Nasal cavity respiratory epithelium epithelial cell of viscerocranial mucosa (primary cell): ENCODE results near the gene CTIF. TPM values are rescaled to one million over a fixed set of nuclear protein-coding genes. Genes with fewer than 3 reads are reported as not detected.

Source experiments
- total RNA-seq: library from RNA; depleted of rRNA; stranded (reverse); fragments of >200 nt; gene quantifications from 2 replicates; pipeline ENCODE4 v1.2.3, GENCODE V29; 2014

Gene CTIF
- 17.8 and 44.1 TPM in 2 replicates for total RNA-seq

GRCh38 chr18:48538531-48539405 lies at the start of gene CTIF:
Gene CTIF, plus strand, starts transcription at chr18:48539031. Its CDS starts 80,535 bp downstream, at chr18:48619566.

Other genes with a start within 250 kb of the CTIF start
- 0.34 and 7.0 TPM in 2 replicates for gene ZBTB7C, start 129.6 kb upstream of the CTIF start, total RNA-seq